Measurements from ENCODE around the gene APBB3. TPM values are rescaled to one million over a fixed set of nuclear protein-coding genes. Genes with fewer than 3 reads are reported as not detected.

The APBB3 gene
- total and polyA plus RNA-seq, 11 donors: 3.6 to 23.1 (median 11.4) TPM

DNA sequence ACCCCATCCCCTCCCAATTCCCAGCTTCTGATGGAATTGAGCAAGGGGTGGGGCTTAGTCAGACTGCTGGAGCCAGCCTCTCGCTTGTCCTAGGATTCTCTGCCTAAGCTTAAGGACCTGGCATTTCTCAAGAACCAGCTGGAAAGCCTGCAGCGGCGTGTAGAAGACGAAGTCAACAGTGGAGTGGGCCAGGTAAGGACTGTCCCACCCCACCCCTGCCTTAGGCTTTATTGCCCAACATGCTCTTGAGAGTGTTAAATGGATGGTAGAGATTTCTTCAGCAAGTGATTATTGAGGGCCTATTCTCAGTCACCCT, 1.3 kb upstream of the APBB3 start:
- Histone ChIP-seq H3K27ac (peak overlapping the region in 9 of 12 donors; percentile 90 to 97 (median 95)), H3K4me3 (peak overlapping the region in 11 of 12 donors; percentile 59 to 89 (median 77)), H3K4me1 (peaks cover 16 to 77% (median 57%) of the 10 kb centered on the region in 12 donors), H3K27me3 (no peaks in the 10 kb centered on the region), H3K9me3 (no peaks in the 10 kb centered on the region), H3K36me3 (peaks cover 0 to 47% (median 31%) of the 10 kb centered on the region in 9 donors)
- ATAC-seq (no peak), DNase-seq (no peak)
- intact Hi-C loops (cut with DNase I): loop anchor here in 6 of 10 donors (2.0 to 10.0 kb wide), 4 partner anchors 67 to 139 kb away; partner anchors contain the start of genes TMCO6 (in 5 of the 6), CD14 (in 1 of the 6) and ZMAT2 (in 1 of the 6)
- WGBS, 4 donors: 76 to 82% (median 79%) methylated on average over 4 of the region's 4 CpGs
- no peak for TF ChIP-seq CTCF (IDR thresholded peaks at IDR 0.05)
- TF ChIP-seq POLR2A (IDR thresholded peaks at IDR 0.05): no peak

GRCh38 chr5:140565024-140565779, 804 bp upstream of the APBB3 start:
- no peaks in the 10 kb centered on the region for H3K27me3 ChIP-seq
- DNase-seq (no peak), ATAC-seq (no peak)
- H3K9me3 ChIP-seq: no peaks in the 10 kb centered on the region
- H3K4me1 ChIP-seq: peaks cover 13 to 72% (median 53%) of the 10 kb centered on the region in 12 donors
- no peak for TF ChIP-seq POLR2A (IDR thresholded peaks at IDR 0.05)
- no peak for TF ChIP-seq CTCF (IDR thresholded peaks at IDR 0.05)
- H3K36me3 ChIP-seq: peaks cover 0 to 47% (median 36%) of the 10 kb centered on the region in 9 donors
- intact Hi-C loops (cut with DNase I): loop anchor here in 6 of 10 donors (2.0 to 10.0 kb wide), 4 partner anchors 68 to 140 kb away; partner anchors contain the start of genes TMCO6 (in 5 of the 6), CD14 (in 1 of the 6) and ZMAT2 (in 1 of the 6)
- 4 to 8% (median 7%) methylated on average over 13 of the region's 13 CpGs for WGBS, 4 donors
- H3K27ac ChIP-seq: peak overlapping the region; percentile 90 to 97 (median 94)
- peak overlapping the region; percentile 57 to 89 (median 76) for H3K4me3 ChIP-seq

DNA sequence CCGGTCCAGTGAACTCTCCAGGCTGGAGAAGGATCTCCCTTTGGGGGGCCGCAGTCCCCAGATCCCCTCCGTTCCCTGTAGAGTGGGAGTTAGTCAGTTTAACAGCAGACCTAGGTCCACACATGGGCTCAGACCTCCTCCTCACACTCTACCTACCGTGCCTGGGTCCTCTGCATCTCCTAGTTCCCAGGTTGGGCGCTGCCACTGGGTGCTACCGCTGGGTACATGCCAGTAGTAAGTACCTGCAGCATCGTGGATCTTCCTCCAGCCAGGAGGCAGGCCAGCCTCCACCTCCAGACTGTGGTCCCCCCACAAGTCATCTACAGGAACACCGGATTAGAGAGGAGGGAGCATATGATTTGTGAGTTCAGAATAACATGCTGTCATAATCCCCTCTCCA, 802 bp downstream of the APBB3 start:
- no peak for TF ChIP-seq POLR2A (IDR thresholded peaks at IDR 0.05)
- Histone ChIP-seq H3K4me1 (peaks cover 9 to 56% (median 37%) of the 10 kb centered on the region in 12 donors), H3K9me3 (no peaks in the 10 kb centered on the region), H3K27ac (peak overlapping the region; percentile 90 to 97 (median 94)), H3K4me3 (peak overlapping the region; percentile 38 to 89 (median 76)), H3K27me3 (no peaks in the 10 kb centered on the region), H3K36me3 (peaks cover 0 to 48% (median 40%) of the 10 kb centered on the region in 9 donors)
- intact Hi-C loops (cut with DNase I): loop anchor here in 2 of 10 donors (5.0 to 10.0 kb wide), 2 partner anchors 69 to 141 kb away; partner anchors contain the start of genes CD14 (in 1 of the 2) and ZMAT2 (in 1 of the 2)
- DNase-seq (peak in 1 of 5 donors; percentile 45), ATAC-seq (no peak)
- 72 to 74% (median 73%) methylated on average over 8 of the region's 8 CpGs for WGBS, 4 donors

DNA sequence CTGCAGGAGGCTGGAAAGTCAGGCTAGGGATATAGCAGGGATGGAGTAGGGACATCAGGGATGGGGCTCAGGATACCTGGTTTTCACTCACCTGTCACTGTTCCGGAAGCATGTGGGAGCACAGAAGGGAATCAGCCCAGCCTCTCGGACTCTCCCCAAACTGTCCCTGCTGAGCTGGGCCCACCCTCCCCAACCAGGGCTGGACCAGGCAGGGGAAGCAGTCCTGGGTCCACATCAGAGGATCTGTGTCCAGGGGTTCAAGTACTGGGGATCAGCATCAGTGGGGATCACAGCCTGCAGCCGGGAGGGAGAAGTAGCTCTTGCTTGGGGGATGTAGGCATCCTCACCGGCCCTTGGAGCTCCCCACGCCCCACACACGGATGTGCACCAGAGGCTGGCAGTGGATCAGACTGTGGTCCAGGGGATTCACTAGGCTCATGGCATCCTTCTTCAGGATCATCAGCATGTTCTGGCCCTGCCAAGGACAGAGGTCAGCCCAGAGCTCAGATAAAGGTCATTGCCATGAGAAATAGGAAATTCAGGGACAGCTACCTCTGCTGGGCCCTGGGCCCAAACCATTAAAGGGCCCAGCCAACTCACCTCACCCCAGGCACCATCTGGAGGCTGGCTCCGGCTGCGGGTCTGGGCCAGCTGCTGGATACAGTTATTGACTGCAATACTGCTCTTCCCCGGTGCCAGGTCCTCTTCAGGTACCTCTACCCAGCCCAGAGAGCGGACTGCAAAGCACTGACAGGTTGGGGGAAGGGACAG, 2.5 kb downstream of the APBB3 start:
- WGBS, 4 donors: 89 to 97% (median 92%) methylated on average over 10 of the region's 10 CpGs
- no peak for ATAC-seq
- no peak for DNase-seq
- no peak overlapping the region for H3K27ac ChIP-seq
- peaks cover 0 to 36% (median 26%) of the 10 kb centered on the region in 9 donors for H3K36me3 ChIP-seq
- intact Hi-C loops (cut with DNase I): loop anchor here in 2 of 10 donors (5.0 to 10.0 kb wide), 2 partner anchors 70 to 143 kb away; partner anchors contain the start of genes CD14 (in 1 of the 2) and ZMAT2 (in 1 of the 2)
- no peak for TF ChIP-seq POLR2A (IDR thresholded peaks at IDR 0.05)
- no peak for TF ChIP-seq CTCF (IDR thresholded peaks at IDR 0.05)
- no peaks in the 10 kb centered on the region for H3K27me3 ChIP-seq
- peaks cover 9 to 49% (median 32%) of the 10 kb centered on the region in 12 donors for H3K4me1 ChIP-seq
- H3K9me3 ChIP-seq: no peaks in the 10 kb centered on the region
- no peak overlapping the region for H3K4me3 ChIP-seq

Measured in heart left ventricle (tissue), 16 donors.